SK-N-SH treated with all-trans-retinoic acid at 6 μM for 48 hours (cell line): ENCODE data around the gene DNAH9.

Source experiments
- ESRRG ChIP-seq: fragments of 250-450 bp; sonication (Bioruptor Pico); IDR thresholded peaks from 2 replicates; pipeline ENCODE4 v1.6.1; 2021; ENCODE audit warnings: mild to moderate bottlenecking
- ISL1 ChIP-seq: fragments of 250-450 bp; sonication (Bioruptor Pico); IDR thresholded peaks from 2 replicates; pipeline ENCODE4 v2.1.2; 2022; ENCODE audit warnings: mild to moderate bottlenecking, moderate library complexity
- RARB ChIP-seq: fragments of 250-450 bp; sonication (Bioruptor Pico); IDR thresholded peaks from 2 replicates; pipeline ENCODE4 v1.8.0; 2021; ENCODE audit warnings: mild to moderate bottlenecking, moderate library complexity

GRCh38 chr17:11950771-11951519, 352.7 kb downstream of the DNAH9 start:
- TF ChIP-seq ESRRG (CRISPR knock-in tag) (no peak), RARB (CRISPR knock-in tag) (no peak), ISL1 (no peak)
